ENCODE data around the gene SEC14L2.
"Not testable (repeated sequence)": the region's sequence is repeated elsewhere in the genome, so short reads cannot be mapped to it uniquely, and the experiment has no call there.

The SEC14L2 gene

DNA sequence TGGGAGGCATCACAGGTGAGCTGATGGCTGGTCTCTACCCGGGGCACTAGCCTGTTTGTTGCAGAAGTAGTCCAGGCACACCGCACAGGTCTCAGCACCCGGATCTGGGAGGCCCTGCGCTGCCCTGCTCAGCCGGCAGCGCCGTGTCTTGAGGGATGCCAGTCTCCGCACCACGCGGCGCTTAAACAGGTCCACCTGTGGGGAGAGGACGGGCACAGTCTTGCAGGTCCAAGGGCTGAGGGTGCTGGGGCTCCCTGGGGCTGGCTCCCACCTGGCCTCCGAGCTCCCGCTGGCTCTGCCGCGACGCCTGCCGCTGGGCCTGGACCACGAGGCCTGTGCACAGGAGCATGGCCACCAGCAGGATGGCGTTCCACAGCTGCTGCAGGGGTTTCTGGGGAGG, 16.8 kb upstream of the SEC14L2 start:
- no peak for DNase-seq

- DNase-seq = no peak
These were observed 15.6 kb upstream of the SEC14L2 start for GRCh38 chr22:30381264-30381663.

DNA sequence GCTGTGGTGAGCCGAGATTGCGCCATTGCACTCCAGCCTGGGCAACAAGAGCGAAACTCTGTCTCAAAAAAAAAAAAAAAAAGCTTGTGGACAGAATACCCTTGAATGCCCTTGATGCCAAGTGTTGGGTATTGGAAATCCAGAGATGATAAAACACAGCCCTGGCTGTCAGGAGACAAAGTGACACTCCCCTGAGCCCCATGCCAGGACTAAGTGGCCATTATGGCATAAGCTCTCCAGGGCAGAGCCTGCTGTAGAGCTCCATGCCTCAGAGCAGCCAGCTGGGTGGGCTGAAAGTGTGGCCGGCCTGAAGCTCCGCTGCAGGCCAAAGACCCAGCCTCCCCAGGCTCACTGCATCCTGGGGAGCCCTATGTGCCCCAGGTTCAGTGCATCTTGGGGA, 14.5 kb upstream of the SEC14L2 start:
- DNase-seq = no peak

- no peak for DNase-seq
These were observed 13.8 kb upstream of the SEC14L2 start for GRCh38 chr22:30383061-30383460.

DNA sequence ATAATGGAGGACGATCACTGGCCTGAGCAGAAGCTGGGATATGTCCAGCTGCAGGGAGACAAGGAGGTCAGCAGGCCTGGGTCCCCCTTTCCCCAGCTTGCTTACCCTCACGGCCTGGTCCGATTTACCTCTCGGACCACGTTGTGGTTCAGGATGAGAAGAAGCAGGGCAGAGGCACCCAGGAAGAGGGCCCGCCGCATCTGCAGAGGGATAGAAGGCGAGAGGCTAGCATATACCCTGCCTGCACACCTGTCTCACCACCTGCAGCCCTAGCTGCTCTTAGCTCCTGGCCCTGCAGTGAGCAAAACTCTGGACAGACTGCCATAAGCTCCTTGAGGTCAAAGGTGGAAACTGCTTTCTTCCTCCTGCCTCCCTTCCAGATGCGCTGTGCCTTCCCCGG, 10.9 kb upstream of the SEC14L2 start:
- no peak for DNase-seq

- no peak for DNase-seq
These were observed 10.2 kb upstream of the SEC14L2 start for GRCh38 chr22:30386608-30386959.

DNA sequence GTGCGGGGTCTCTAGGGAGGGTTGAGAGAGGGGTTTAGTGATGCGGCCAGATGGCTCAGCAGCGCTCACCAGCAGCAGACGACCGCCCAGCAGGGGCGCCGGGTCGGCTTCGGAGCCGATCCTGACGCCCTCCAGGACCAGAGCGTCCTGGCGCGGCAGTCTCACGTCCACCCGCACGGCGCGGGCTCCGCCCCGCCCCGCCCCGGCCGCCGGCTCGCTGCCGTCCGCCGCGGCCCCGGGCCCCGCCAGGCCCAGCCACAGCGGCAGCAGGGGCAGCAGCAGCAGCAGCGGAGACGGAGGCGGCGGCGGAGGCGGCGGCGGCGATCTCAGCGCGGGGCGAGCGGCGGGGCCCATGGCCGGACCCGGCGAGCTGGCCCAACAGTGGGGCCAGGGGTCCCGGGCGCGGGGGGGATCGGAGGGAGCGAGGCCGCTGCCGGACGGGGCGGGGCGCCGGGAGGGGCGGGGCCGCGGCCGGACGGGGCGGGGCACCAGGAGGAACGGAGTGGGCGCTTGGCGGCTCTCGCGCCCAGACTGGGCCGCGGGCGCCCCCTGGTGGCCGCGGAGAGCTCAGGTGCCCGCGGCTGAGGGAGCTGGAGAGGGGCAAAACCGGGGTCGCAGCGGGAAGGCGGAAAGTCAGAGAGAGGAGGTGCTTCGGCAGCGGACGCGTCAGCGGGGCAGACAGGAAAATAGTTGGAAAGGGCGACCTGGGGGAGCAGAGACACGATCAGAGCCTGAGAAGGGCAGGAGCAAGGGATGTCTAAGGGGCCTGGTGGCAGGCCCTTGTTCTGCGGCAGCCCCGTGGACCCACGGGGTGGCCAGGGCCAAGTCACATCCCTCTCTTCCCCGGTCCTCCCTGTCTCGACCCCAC, 9.6 kb upstream of the SEC14L2 start, which contains the start of gene RNF215:
Gene RNF215, minus strand, starts transcription at position 452 of the 868 bp plus-strand sequence. Its CDS starts 98 bp downstream, at position 354.
- DNase-seq = peak; percentile 85

GRCh38 chr22:30390974-30391691, 5.7 kb upstream of the SEC14L2 start:
- DNase-seq = peak; percentile 84

DNA sequence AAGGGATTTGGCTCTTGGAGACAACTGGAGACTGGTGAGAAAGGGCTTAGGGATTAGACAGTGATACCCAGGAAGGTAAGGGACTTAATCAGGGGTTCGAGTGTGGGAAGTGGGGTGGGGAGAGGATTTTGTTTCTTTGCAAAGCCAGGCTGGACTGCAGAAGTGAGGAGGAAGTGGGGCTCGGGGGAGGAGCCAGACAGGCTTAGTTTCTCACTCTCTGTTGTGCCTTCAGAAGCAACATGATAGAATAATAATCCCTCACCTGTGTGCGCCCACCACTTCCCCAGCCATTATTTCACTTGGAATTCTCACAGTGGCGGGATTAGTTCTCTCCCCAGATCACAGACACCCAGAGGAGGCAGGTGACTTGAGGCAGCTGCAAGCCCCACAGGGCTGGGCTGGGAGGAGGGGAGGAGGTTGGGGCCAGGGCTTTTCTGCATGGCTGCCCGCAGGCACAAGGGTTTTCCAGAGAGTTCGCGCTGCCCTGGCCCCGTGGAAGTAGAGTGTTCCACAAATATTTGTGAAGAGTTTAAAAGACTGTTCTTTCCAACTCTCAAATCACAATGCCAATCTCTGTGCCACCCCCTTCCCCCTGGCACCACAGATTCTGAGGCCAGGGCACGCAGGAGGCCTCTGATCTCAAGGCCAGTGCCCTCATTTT, 4.0 kb upstream of the SEC14L2 start:
- no peak for DNase-seq

DNA sequence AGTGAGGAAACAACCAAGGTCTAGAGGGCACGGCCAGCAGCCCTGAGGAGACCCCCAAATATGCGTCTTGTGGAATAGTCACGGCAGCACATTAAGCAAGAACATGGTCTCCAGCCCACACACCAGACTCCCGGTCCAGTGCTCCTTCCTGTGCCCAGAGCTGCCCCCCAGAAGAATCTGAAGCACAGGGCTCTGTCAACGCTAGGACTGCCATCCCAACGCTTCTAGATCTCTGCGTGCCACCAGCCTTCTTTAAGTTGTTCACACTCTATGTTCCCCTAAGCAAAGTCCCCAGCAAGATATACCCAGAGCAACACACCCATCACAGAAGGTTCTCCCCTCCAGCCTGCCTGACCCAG, 3.5 kb upstream of the SEC14L2 start:
- DNase-seq = no peak

DNA sequence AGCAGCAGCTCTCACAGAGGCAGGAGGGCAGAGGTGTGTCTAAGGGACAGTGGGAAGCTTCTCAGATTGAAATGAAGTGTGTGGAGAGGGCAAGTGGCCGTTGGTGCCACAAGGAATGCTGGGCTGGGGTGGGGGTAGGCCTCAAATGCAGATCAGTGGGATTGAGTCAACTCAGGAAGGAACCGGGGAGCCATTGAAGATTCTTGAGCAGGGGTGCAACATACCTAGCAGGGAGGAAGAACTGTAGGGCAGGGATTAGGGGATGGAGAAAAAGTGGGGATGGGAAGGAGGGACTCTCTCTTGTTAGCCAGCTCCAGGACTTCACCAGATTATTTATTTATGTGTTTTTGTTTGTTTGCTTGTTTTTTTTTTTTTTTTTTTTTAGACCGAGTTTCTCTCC, 2.9 kb upstream of the SEC14L2 start:
- no peak for DNase-seq

GRCh38 chr22:30397656-30398635, 1.1 kb downstream of the SEC14L2 start:
- DNase-seq = no peak

DNA sequence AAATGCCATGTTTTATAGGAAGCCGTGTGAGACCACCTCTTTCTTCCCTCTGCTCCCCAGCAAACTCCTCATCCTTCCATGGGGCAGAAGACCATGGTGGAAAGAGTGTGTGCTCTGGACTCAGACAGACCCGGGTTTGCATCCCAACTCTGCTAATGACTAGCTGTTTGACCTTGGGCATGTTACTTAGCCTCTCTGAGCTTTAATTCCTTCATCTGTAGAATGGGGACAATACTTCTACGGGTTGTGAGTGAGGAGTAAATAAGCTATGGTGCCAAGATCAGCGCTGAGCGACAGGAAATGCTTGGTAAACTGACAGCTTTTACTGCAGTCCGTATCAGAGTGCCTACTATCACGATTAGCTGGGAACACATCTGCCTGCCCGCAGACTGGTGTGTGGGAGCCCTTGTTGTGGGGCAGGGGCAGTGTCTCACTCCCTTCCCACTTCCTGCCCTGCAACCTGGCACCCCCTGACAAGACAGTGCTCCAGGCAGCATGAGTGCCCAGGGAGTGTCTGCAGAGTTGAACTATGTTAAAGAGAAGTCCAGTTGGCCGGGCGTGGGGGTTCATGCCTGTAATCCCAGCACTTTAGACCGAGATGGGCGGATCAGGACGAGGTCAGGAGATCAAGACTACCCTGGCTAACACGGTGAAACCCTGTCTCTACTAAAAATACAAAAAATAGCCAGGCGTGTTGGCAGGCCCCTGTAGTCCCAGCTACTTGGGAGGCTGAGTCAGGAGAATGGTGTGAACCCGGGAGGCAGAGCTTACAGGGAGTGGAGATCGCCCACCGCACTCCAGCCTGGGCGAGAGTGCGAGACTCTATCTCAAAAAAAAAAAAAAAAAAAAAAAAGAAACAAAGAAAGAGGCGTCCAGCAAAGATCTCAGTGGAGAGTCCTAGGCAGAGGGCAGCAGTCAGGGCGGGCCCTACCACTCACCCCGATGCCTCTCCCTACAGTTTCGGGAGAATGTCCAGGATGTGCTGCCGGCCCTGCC, 2.2 kb downstream of the SEC14L2 start:
- no peak for DNase-seq

DNA sequence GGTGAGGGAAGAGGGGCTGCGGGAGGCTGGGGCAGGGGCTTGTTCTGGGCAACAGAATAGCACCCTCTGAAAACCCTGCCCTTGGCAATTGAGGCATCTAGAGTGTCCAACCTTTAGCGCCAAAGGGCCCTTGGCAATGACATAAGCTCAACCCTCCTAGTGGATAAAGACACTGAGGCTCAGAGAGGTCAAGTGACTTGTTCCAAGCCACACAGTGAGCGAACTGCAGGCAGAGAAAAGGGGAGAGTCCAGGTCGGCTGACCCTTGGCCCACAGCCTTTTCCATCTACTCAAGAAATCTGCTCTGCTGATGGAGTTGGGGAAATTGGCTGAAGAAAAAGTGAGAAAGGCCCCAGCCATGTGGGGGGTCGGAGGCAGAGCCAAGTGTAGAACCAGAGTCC, 2.9 kb downstream of the SEC14L2 start:
- DNase-seq = no peak

GRCh38 chr22:30400159-30400558, 3.3 kb downstream of the SEC14L2 start:
- DNase-seq = no peak

DNA sequence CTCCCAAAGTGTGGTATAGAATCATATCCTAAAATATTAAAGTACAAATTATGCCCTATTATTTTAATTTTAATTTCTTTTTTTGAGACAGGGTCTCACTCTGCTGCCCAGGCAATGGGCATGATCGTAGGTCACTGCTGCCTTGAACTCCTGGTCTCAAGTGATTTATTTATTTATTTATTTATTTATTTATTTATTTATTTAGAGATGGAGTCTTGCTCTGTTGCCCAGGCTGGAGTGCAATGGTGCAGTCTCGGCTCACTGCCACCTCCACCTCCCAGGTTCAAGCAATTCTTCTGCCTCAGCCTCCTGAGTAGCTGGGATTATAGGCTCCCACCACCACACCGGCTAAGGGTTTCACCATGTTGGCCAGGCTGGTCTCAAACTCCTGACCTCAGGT, 4.2 kb downstream of the SEC14L2 start:
- not testable (repeated sequence) for DNase-seq

DNA sequence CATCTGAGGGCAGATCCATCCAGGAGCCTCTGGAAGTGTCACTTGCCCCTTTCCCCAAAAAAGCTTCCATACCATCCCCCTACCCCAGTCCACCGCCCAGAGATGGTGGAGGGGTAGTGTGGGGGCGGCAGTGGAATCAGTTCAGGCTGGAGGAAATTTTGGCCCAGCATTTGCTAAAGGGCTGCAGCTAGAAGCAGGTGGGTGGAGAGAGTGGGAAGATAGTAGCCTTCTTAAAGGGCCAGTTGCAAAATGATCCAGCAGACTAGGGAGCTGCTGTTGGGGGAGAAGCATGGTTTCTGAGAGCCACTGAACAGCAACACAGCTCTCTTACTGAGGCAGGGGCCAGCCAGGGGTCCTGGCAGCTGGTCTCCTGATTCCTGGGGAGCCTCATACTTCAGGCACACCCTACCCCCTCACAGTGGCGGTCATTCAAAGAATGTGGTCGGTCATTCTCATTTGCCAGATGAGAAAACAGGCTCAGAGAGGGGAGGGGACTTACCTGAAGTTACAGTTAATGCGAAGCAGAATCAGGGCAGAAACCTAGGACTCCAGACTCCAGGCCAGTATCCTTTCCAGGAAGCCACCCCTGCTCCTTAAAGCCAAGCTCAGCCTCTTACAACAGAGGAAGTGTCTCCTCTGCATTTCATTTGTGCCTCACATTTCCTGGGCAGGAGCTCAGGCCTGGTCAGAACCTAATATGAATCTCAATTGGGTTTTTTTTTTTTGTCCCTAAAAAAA, 5.4 kb downstream of the SEC14L2 start:
- no peak for DNase-seq

GRCh38 chr22:30402766-30403104, 5.9 kb downstream of the SEC14L2 start:
- not testable (repeated sequence) for DNase-seq

DNA sequence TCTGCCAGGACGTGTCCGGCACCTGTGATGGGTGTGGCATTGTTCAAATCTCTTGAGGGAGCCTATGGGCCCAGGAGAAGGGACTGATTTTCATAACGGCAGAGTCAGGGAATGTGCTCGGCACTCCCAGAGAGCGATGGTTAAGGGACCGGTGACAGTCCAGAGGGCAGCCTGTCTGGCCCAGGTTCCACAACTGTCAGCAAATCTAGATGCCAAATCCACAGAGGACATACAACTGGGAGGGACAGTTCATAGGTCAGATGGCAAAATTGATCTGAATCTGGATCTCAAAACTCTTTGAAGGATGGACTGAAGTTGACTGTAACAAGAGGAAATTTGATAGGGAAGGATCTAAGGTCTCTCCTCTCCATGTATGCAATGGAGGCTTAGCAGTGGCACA, 7.5 kb downstream of the SEC14L2 start:
- no peak for DNase-seq

DNA sequence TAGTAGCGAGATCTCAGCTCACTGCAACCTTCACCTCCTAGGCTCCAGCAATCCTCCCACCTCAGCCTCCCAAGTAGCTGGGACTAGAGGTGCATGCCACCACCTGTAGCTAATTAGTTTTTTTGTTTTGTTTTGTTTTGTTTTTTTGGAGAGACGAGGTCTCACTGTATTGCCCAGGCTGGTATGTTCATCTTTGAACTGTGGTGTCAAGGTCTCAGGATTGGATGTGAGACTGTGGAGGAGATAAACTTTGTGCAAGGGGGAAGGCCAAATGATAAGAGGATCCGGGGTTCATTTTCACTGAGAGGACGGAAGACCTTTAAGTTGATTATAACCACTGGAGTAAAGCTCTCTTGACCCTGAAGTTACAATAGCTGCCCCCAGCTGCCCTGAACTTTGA, 8.9 kb downstream of the SEC14L2 start:
- DNase-seq = no peak

DNA sequence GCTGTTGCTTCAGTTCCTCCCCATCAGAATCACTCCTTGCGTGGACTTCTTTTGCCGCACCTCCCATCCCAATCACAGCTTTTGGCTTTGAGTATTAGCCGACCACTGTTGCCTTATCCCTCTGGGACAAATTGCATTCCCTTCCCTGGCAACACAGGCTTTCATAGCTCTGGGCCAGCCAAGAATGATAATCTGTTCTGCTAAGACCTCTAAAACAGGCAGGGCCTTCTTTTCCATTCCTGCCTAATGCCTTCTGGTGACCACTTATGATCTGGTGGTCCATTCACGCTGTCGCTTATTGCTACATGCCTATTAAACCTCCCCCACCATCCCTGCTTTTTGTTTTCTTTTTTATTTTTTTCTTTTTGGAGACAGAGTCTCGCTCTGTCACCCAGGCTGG, 9.6 kb downstream of the SEC14L2 start:
- no peak for DNase-seq

Measured in activated T-cell treated with anti-CD3 and anti-CD28 coated beads, Interleukin-2, amount 50 U/mL, for 1 hour (primary cell).